ENCODE data around the gene IMMP2L.

GRCh38 chr7:111112439-111112838, 449.9 kb downstream of the IMMP2L start:
- TF ChIP-seq EZH2phosphoT487 (IDR thresholded peaks at IDR 0.05) (no peak), CTCF (IDR thresholded peaks at IDR 0.05) (no peak)
